ENCODE data around the gene PRKRA. TPM values are rescaled to one million over a fixed set of nuclear protein-coding genes. Genes with fewer than 3 reads are reported as not detected.
"Not testable (repeated sequence)": the region's sequence is repeated elsewhere in the genome, so short reads cannot be mapped to it uniquely, and the experiment has no call there.

The PRKRA gene
- total RNA-seq, 1 donor from 2014 or later, result 70.3 TPM

- no peak for TF ChIP-seq CTCF (IDR thresholded peaks at IDR 0.05; ENCODE audit: unreplicated experiment)
- H3K4me1 Mint-ChIP-seq, result peaks cover 29% of the 10 kb centered on the region
- H3K9me3 Mint-ChIP-seq, result no peaks in the 10 kb centered on the region
- H3K4me3 Mint-ChIP-seq, result no peak overlapping the region
- no peak overlapping the region for H3K27ac Mint-ChIP-seq
- no peaks in the 10 kb centered on the region for H3K27me3 Mint-ChIP-seq (ENCODE audit: low read depth)
- no peaks in the 10 kb centered on the region for H3K36me3 Mint-ChIP-seq
- DNase-seq (ENCODE audit: low spot score in 2 of 2, unreplicated experiment in 2 of 2), result no peak
These were observed 23.6 kb upstream of the PRKRA start for GRCh38 chr2:178474560-178474959.

- TF ChIP-seq CTCF (IDR thresholded peaks at IDR 0.05; ENCODE audit: unreplicated experiment), result no peak
- peaks cover 27% of the 10 kb centered on the region for H3K4me1 Mint-ChIP-seq
These were observed 23.0 kb upstream of the PRKRA start for GRCh38 chr2:178473931-178474330.

GRCh38 chr2:178473373-178473772, 22.4 kb upstream of the PRKRA start:
- Mint-ChIP-seq H3K27ac (peak overlapping the region; percentile 7), H3K4me1 (peaks cover 24% of the 10 kb centered on the region), H3K27me3 (ENCODE audit: low read depth) (no peaks in the 10 kb centered on the region), H3K4me3 (no peak overlapping the region), H3K9me3 (no peaks in the 10 kb centered on the region), H3K36me3 (no peaks in the 10 kb centered on the region)
- no peak for DNase-seq (ENCODE audit: low spot score in 2 of 2, unreplicated experiment in 2 of 2)
- TF ChIP-seq CTCF (IDR thresholded peaks at IDR 0.05; ENCODE audit: unreplicated experiment), result no peak

More at GRCh38 chr2:178473931-178474330, 23.0 kb upstream of the PRKRA start:
- H3K27ac Mint-ChIP-seq, result no peak overlapping the region
- no peaks in the 10 kb centered on the region for H3K9me3 Mint-ChIP-seq
- H3K4me3 Mint-ChIP-seq, result no peak overlapping the region
- DNase-seq (ENCODE audit: low spot score in 2 of 2, unreplicated experiment in 2 of 2), result no peak
- H3K27me3 Mint-ChIP-seq (ENCODE audit: low read depth), result no peaks in the 10 kb centered on the region
- no peaks in the 10 kb centered on the region for H3K36me3 Mint-ChIP-seq

GRCh38 chr2:178471313-178471712, 20.3 kb upstream of the PRKRA start:
- not testable (repeated sequence) for DNase-seq (ENCODE audit: low spot score in 2 of 2, unreplicated experiment in 2 of 2); H3K27me3 Mint-ChIP-seq (ENCODE audit: low read depth); H3K36me3 Mint-ChIP-seq; H3K4me3 Mint-ChIP-seq; H3K9me3 Mint-ChIP-seq; H3K27ac Mint-ChIP-seq
- peaks cover 14% of the 10 kb centered on the region for H3K4me1 Mint-ChIP-seq

- H3K27me3 Mint-ChIP-seq (ENCODE audit: low read depth), result no peaks in the 10 kb centered on the region
- TF ChIP-seq CTCF (IDR thresholded peaks at IDR 0.05; ENCODE audit: unreplicated experiment), result no peak
- peaks cover 17% of the 10 kb centered on the region for H3K36me3 Mint-ChIP-seq
- H3K9me3 Mint-ChIP-seq, result no peaks in the 10 kb centered on the region
- peaks cover 9% of the 10 kb centered on the region for H3K4me1 Mint-ChIP-seq
- H3K4me3 Mint-ChIP-seq, result no peak overlapping the region
- no peak overlapping the region for H3K27ac Mint-ChIP-seq
- DNase-seq (ENCODE audit: low spot score in 2 of 2, unreplicated experiment in 2 of 2), result no peak
These were observed 18.4 kb upstream of the PRKRA start for GRCh38 chr2:178469219-178469849.

GRCh38 chr2:178457390-178457886, 6.5 kb upstream of the PRKRA start:
- Mint-ChIP-seq H3K4me1 (peaks cover 5% of the 10 kb centered on the region), H3K9me3 (peaks cover 5% of the 10 kb centered on the region), H3K4me3 (no peak overlapping the region), H3K36me3 (peaks cover 3% of the 10 kb centered on the region), H3K27ac (no peak overlapping the region), H3K27me3 (ENCODE audit: low read depth) (no peaks in the 10 kb centered on the region)
- no peak for TF ChIP-seq CTCF (IDR thresholded peaks at IDR 0.05; ENCODE audit: unreplicated experiment)
- DNase-seq (ENCODE audit: low spot score in 2 of 2, unreplicated experiment in 2 of 2), result no peak
